Hepatocyte (in vitro differentiated cells): ENCODE results near the gene SLC35E1.

Source experiments
- EZH2 ChIP-seq: fragments of 200-600 bp; sonication (generic); IDR thresholded peaks from 2 replicates; pipeline ENCODE4 v1.6.1; 2016; ENCODE audit warnings: antibody characterized with exemption, mild to moderate bottlenecking, borderline replicate concordance
- TF ChIP-seq, protein P1 (sequence below): fragments of 200-600 bp; sonication (generic); IDR thresholded peaks from 2 replicates; pipeline ENCODE4 v1.5.1; 2016; ENCODE audit warnings: antibody characterized with exemption, mild to moderate bottlenecking; ENCODE audit not compliant: poor library complexity

DNA sequence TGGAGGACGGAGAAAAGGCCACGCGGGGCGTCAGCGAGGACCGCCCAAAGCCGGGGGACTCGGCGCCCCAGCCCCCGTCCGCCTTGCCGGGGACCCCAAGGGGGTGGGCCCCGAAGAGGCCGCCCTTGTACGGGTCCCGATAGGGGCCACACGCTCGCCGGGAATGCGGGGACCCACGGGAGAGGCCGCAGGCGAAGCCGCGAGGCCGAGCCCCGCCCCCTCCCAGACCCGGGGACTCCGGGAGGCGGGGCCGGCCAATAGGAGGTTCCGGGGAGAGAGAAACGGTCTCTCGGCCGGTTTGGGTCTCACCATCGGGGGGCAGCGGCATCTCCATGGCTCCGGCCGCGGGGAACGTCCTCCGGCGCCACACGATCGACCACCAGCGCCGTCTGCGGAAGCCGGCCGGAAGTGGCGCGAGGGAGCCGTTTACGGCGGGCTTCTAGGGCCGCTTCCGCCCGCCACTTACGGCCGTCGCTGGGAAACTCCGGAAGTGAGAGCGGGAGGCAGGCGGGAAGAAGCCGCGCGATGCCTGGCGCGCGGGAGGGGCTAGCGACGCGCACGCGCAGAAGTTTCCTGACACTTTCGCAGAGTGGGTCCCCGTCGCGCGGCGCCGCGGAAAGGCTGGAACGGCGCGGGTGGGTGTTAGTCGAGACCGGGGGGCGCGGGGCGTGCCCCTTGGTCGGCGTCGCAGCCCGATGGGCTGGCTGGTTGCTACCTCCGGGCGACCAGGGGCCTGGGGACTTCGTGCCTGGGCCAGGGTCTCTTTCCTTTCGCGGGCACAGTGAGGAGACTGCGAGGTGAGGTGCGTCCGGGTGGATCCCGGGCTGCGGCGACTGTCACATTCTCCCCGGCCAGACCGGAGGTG is 29.9 kb downstream of the SLC35E1 start, which contains the start of gene CHERP:
- TF ChIP-seq, protein P1, sequence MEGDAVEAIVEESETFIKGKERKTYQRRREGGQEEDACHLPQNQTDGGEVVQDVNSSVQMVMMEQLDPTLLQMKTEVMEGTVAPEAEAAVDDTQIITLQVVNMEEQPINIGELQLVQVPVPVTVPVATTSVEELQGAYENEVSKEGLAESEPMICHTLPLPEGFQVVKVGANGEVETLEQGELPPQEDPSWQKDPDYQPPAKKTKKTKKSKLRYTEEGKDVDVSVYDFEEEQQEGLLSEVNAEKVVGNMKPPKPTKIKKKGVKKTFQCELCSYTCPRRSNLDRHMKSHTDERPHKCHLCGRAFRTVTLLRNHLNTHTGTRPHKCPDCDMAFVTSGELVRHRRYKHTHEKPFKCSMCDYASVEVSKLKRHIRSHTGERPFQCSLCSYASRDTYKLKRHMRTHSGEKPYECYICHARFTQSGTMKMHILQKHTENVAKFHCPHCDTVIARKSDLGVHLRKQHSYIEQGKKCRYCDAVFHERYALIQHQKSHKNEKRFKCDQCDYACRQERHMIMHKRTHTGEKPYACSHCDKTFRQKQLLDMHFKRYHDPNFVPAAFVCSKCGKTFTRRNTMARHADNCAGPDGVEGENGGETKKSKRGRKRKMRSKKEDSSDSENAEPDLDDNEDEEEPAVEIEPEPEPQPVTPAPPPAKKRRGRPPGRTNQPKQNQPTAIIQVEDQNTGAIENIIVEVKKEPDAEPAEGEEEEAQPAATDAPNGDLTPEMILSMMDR: no peak
- TF ChIP-seq EZH2: no peak
